PFSK-1 (cell line): Measurements from ENCODE around the gene WDR86.

Experiments used
- FOXP2 ChIP-seq: optimal IDR thresholded peaks from 2 replicates; pipeline ENCODE3; 2011; ENCODE audit warnings: borderline replicate concordance, control low read depth, inconsistent platforms; ENCODE audit not compliant: insufficient read depth; ENCODE audit errors: extremely low read length, extremely low read depth
- POLR2AphosphoS5 ChIP-seq: IDR thresholded peaks from 2 replicates; pipeline ENCODE4 v1.6.1; 2012; ENCODE audit warnings: low read depth, mild to moderate bottlenecking, control low read depth, low read length, moderate library complexity
- SIN3A ChIP-seq: IDR thresholded peaks from 2 replicates; pipeline ENCODE4 v1.6.1; 2012; ENCODE audit warnings: mild to moderate bottlenecking, low read length, moderate library complexity, borderline replicate concordance; ENCODE audit not compliant: insufficient read depth
- TAF1 ChIP-seq: IDR thresholded peaks from 2 replicates; pipeline ENCODE4 v1.6.1; 2012; ENCODE audit warnings: low read length, control low read depth, borderline replicate concordance; ENCODE audit not compliant: insufficient read depth
- TF ChIP-seq, protein P1 (sequence below), 2 experiments: IDR thresholded peaks; 2 replicates each; pipeline versions ENCODE4 v1.6.1 to v1.8.0; 2011 to 2012; ENCODE audit warnings: low read depth in 2 of 2, low read length in 2 of 2, control low read depth in 1 of 2, inconsistent platforms in 1 of 2, mild to moderate bottlenecking in 1 of 2, moderate library complexity in 1 of 2; ENCODE audit not compliant: insufficient read depth in 1 of 2

Gene WDR86

GRCh38 chr7:151415375-151416105 is 5.7 kb upstream of the WDR86 start:
- TF ChIP-seq TAF1 = no peak
- TF ChIP-seq, protein P1, sequence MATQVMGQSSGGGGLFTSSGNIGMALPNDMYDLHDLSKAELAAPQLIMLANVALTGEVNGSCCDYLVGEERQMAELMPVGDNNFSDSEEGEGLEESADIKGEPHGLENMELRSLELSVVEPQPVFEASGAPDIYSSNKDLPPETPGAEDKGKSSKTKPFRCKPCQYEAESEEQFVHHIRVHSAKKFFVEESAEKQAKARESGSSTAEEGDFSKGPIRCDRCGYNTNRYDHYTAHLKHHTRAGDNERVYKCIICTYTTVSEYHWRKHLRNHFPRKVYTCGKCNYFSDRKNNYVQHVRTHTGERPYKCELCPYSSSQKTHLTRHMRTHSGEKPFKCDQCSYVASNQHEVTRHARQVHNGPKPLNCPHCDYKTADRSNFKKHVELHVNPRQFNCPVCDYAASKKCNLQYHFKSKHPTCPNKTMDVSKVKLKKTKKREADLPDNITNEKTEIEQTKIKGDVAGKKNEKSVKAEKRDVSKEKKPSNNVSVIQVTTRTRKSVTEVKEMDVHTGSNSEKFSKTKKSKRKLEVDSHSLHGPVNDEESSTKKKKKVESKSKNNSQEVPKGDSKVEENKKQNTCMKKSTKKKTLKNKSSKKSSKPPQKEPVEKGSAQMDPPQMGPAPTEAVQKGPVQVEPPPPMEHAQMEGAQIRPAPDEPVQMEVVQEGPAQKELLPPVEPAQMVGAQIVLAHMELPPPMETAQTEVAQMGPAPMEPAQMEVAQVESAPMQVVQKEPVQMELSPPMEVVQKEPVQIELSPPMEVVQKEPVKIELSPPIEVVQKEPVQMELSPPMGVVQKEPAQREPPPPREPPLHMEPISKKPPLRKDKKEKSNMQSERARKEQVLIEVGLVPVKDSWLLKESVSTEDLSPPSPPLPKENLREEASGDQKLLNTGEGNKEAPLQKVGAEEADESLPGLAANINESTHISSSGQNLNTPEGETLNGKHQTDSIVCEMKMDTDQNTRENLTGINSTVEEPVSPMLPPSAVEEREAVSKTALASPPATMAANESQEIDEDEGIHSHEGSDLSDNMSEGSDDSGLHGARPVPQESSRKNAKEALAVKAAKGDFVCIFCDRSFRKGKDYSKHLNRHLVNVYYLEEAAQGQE (IDR thresholded peaks at IDR 0.05; ENCODE audit: insufficient read depth in 1 of 2, low read depth in 2 of 2, low read length in 2 of 2) = no peak
- no peak for TF ChIP-seq FOXP2
- no peak for TF ChIP-seq SIN3A
- no peak for TF ChIP-seq POLR2AphosphoS5

- TF ChIP-seq POLR2AphosphoS5 (no peak), SIN3A (no peak), FOXP2 (no peak)
These were observed 3.4 kb upstream of the WDR86 start for GRCh38 chr7:151413241-151413640.

GRCh38 chr7:151412318-151412717 is 2.5 kb upstream of the WDR86 start:
- TF ChIP-seq, protein P1 (IDR thresholded peaks at IDR 0.05; ENCODE audit: insufficient read depth in 1 of 2, low read depth in 2 of 2, low read length in 2 of 2) = no peak
- TF ChIP-seq TAF1 = no peak
- TF ChIP-seq POLR2AphosphoS5 = no peak
- TF ChIP-seq SIN3A = no peak
- TF ChIP-seq FOXP2 = no peak

DNA sequence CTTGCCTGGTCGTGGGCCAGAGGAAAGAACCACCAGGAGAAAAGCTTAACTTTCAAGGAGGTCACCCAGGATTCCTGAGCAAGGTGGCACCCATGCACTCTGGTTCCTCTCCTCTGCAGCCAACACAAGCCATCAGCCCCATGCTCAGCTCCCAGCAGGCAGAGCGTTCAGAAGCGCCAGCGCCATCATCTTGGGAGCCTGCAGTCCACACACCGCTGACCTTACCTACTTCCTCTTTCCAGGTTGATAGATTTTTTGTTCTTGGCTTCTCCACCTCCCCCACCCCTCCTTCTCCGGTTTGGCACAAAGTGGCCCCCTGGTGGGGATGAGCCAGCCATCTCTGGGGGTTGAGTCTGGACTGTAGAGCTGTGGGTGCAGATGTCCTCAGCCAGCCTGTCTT is 1.7 kb upstream of the WDR86 start:
- TF ChIP-seq, protein P1 (IDR thresholded peaks at IDR 0.05; ENCODE audit: insufficient read depth in 1 of 2, low read depth in 2 of 2, low read length in 2 of 2) = no peak
- TF ChIP-seq SIN3A = no peak
- TF ChIP-seq TAF1 = no peak
- TF ChIP-seq POLR2AphosphoS5 = no peak
- no peak for TF ChIP-seq FOXP2

- TF ChIP-seq POLR2AphosphoS5 = no peak
These were observed 860 bp upstream of the WDR86 start for GRCh38 chr7:151410405-151411390.
